Hepatocyte (in vitro differentiated cells): ENCODE measurements around the gene OMA1.

ENCODE experiments used
- CTCF ChIP-seq: fragments of 200-600 bp; sonication (generic); IDR thresholded peaks from 2 replicates; pipeline ENCODE4 v1.5.1; 2016; ENCODE audit warnings: antibody characterized with exemption, mild to moderate bottlenecking; ENCODE audit not compliant: poor library complexity
- EZH2 ChIP-seq: fragments of 200-600 bp; sonication (generic); IDR thresholded peaks from 2 replicates; pipeline ENCODE4 v1.6.1; 2016; ENCODE audit warnings: antibody characterized with exemption, mild to moderate bottlenecking, borderline replicate concordance

GRCh38 chr1:58434181-58434580 is 112.3 kb downstream of the OMA1 start:
- TF ChIP-seq CTCF (no peak), EZH2 (no peak)
